NCI-H748 (cell line): ENCODE data around the gene SCUBE3.

Experiments
- DNase-seq: peaks from one replicate; lab custom pipeline; 2025; ENCODE audit not compliant: unreplicated experiment; lab: John Stamatoyannopoulos, UW

The SCUBE3 gene

DNA sequence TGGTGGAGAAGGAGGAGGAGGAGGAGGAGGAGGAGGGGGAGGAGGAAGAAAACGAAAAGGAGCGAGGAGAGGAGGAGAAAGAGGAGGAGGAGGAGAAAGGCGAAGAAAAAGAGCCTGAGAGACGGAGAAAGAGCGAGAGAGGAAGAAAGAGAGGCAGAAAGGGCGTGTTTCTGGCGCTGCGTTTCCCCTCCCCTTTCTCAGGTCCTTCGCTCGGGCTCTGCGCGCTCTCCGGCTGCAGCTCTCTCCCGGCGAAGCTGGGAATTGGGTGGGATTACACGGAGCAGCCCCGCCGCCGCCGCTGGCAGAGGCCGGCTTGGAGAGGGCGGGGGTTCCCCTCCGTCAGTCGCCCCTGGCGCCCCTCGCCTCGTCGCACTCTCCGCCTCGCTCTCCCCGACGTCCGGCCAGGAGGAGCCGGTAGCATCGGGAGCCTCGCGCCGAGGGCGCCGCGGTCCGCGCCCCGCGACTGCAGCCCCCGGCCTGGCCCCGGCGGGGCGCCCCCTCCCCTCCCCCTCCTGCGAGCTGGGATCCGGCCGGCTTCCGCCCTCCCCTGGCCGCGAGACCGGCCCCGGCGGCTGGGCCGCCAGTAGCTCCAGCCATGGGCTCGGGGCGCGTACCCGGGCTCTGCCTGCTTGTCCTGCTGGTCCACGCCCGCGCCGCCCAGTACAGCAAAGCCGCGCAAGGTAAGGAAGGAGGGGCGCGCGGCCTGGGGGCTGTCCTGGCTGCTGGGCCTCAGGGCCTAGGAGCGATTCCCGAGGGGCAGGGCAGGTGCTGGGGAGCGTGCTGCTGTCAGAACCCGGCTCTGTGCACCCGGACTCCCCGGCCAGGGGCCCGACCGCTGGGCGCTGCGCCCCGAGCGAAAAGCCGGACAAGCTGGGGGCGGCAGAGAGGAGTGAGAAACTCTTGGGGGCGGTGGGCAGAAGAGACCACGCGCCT is at the start of gene SCUBE3:
TSS of gene SCUBE3 (plus strand) at position 133 of the 933 bp plus-strand sequence. CDS start at position 596, 463 bp downstream.
- peak; percentile 77 for DNase-seq

DNA sequence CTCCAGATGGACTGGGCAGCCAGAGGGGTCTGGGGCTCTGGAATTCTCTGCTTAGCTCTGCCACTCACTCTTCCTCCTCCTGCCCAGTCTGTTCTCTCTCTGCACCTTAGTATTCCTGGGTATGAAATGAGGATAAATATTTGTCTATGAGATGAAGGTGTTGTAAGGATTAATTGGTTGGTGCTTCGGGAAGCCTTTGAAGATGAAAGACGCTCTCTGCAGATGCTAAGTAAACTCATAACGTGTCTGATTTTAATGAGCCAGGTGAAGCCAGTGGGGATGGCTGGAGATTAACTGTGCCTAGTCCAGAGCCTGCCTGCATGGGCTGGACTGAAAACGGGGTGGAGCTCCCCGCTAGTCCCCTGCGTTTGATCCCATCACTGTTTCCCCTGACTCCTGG is 49.5 kb upstream of the SCUBE3 start:
- no peak for DNase-seq

DNA sequence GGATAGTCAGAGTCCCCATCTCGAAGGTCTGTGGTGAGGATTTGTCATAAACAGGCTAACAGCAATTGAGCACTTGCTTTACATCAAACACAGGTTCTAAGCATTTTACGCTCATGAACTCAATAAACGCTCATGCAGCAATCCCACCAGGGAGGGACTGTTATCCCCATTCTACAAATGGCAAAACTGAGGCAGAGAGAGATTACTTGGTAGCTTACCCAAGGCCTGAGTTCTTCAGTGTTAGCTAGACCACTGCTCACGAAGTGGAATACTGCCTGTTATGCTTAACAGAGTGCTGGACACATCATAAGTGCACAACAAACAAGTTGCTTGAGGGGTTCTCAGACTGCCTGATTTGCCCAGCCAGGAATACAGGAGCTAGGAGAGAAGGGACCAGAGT is 48.9 kb upstream of the SCUBE3 start:
- DNase-seq = no peak

DNA sequence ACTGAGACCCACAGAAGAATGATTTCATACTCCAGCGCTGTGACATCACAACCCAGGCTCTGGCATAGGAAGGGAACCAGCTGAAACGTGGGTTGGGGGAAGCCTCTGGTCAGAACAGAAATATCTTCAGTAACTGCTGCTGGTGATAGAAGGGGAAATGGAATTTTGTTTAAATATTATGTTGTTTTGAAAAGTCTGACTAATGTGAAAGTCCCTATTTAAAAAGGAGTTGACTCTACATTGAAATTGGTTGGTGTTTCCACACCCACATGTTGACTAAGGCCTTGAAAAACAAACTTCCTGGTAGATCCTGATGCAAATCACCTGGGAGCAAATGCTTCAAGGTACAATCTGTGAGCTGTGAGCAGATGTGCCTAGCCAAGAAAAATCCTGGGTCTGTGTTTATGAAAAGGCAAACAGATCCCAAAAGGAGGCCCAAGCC is 48.1 kb upstream of the SCUBE3 start:
- DNase-seq = peak; percentile 22

DNA sequence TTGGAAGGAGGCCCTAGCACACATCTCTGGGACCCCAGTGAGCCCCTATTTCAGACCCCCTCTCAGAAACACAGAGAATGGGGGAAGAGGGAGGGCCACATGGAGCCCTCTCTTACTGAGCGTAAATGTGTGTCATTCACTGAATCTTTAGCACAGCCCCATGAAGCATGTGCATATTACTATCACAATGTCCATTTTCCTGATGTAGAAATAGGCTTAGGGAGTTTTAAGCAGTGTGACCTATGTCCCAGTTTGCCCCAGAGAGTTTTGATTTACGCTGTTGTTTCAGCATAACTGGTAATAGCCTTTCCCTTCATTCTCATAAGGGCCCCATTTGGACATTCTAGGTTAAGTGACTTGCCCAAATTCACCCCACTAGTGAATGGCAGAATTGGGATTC is 47.6 kb upstream of the SCUBE3 start:
- DNase-seq = no peak

DNA sequence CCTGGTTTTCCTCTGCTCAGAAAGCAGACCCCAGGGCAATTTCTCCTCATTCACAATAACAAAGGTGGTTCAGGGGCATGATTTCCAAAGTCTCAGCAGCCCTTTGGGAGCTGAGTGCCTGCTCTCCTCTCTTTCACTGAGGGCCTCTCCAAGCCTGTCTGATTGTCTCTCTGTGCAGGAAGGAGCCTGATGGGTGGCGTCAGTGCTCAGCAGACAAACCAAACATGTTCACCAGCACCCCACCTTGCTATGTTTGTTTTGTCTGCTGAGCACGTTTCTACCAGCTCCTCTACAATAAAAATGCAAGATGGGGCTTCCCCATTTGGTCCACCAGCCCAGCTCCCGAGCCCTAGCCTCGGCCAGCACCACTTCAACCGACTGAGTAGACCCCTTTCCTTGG is 47.2 kb upstream of the SCUBE3 start:
- peak; percentile 49 for DNase-seq

DNA sequence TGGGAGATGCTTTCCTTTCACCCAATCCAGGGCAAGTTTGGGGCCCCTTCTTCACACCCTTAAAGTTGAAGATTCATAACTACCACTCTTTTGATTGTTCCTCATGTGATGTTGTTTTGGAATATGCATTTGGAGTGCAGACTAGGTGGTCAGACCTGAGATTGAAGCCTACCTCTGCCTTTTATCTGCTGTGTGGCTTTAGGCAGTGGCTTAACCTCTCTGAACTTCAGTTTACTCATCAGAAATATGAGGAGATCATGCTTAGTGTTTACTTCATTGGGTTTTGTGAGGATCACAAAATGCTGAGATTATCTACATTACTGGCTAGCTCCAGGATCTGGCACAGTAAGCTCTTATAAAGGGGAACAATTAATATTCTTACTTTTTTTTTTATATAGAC is 46.3 kb upstream of the SCUBE3 start:
- no peak for DNase-seq

DNA sequence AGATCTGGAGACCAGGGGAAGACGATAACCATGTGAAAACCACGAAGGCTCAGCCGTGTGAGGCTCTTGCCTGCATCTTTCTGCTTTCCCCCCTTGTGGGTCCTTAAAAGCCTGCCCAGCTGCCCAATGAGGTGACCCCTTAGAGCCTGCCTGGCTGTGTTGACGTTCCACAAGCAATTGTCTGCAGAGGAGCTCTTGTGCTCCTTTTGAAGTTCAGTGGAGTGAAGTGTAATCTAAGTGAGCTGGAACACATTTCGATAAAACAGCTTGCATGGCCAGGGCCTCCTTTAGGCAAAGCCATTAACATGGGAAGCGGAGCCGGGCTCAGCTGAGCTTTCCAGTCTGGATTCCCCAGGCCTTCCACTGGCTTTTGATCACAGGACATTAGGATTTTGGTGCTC is 45.3 kb upstream of the SCUBE3 start:
- DNase-seq = no peak

DNA sequence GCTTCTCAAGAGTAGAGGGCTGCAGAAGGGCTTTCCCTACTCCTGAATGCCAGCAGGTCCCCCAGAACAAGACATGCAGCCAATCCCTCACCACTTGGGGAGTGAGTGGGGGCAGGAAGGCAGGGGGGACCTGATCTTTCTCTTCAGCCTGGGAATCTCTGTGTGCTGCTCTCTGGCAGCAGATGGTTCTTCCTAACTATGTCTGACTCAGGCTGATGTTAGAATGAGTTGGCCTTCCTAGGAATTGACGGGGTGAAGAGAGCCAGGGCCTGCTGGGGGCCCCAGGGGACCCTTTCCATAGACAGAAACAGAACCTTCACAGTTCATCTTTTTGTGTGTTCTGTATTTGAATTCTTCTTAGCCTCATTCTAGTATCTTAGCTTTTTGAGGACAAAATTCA is 43.6 kb upstream of the SCUBE3 start:
- no peak for DNase-seq

DNA sequence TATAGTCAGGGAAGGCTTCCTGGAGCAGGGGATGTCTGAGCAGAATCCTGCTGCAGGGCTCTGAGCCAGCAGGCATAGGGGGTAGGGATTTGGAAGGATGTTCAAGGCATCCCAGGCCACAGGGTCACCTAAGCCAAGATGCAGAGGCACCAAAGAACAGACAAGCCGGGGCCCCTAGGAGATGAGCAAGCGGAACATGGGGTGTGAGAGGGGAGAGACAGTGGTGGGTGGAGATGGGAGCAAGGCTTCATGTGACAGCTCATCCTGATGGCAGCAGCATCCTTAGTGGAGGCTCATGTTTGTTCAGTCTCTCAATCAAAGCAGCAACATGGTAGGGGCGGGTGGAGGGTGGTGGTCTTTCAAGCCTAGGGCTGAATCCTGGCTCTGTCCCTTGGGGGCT is 42.9 kb upstream of the SCUBE3 start:
- no peak for DNase-seq

DNA sequence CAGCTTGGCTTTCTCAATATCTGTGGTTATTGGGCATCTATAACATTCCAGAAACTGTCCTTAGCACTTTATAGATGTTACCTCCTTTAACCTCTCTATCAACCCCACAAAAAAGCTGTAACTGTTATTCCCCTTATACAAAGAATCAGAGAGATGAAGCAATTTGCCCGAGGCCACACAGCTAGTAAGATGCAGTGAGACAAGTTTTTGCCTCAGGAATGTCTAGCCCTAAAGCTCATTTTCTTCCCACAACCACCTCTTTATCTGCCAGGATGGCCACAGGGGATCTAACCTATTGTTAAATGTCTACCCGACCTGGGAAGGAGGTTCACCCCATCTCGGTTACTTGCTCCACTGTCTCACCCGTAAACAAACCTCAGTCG is 40.7 kb upstream of the SCUBE3 start:
- no peak for DNase-seq

DNA sequence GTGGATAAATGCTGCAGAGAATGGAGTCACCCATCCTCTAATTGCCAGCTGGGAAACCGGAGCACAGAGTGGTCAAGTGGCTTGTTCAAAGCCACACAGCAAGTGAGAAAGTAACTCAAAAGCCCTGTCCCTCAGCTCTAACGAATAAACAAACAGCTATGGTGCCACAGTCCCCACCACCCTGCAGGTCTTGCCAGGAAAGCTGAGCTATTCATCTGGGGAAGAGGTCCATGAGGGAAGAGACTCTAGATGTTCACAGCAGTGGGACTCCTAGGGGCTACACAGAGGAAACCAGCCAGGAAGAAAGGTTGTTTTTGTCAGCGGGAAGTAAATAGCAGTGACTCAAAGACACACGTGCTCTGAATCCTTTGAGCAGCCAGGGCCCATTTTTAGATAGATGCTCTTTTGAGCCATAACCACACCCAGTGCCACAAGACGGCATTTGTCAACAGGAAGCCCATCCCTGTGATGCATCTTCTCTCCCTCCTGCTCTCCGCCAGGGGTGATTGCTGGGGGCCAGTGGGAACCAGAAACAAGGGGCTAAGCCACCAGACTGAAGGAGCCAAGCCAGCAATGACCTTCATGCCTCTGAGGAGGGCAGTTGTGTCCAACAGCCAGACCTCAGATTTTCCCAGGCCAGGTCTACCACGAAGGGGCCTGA is 40.2 kb upstream of the SCUBE3 start:
- no peak for DNase-seq

DNA sequence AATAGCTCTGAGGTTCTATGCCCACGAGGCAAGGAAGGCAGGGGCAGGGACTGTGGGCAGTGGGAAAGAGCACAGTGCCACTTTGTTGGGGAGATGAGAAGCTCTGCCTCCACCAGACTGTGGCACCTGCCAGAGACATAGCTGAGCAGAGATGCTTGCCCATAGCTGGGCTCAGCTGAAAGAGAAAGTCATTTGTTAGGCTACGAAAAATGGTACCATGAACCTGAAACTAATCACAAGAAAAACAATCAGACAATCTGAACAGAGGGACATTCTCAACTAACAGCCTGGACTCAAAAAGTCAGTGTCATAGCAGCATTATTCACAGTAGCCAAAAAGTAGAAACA is 39.7 kb upstream of the SCUBE3 start:
- no peak for DNase-seq

DNA sequence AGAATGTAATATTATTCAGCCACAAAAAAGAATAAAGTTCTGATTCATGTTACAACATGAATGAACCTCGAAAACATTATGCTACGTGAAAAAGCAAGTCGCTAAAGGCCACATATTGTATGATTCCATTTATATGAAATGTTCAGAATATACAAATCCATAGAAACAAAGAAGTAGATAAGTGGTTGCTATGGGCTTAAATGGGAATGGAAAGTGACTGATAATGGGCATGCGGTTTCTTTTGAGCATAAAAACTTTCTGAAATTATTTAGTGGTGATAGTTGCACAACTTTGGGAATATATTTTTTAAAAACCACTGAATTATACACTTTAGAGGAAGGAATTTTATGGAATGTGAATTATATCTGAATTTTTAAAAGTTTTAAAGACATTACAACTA is 39.3 kb upstream of the SCUBE3 start:
- no peak for DNase-seq

DNA sequence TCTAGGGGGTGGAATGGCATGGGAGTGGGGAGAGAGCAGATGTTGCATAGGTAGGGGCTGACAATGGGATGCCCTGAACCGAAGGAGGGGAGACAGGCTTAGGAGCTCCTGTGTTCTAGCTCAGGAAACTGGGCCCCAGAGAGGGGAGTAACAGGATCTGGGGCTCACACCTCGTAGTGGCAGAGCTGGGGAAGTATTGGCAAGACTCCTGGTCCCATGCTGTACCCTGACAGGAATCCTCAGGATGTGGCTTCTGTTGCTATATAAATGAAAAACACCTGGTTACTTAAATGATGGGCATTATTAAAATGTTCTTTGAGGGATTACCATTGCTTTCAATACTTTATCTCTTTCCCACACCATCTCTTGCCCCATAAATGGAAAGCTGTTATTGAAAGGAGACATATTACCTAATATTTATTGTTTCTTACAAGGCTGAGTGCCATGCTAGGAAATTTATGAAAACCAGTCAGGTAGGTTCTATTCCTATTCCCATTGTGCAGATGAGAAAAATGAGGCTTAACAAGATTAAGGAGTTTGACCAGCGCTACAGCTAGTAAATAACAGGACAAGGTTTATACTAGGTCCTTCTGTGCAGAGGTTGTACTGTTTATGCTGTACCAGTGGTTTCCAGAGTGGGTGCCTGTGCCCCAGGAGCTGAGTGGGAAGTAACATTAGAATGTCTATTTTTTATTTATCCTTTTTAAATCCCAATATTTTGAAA is 37.3 kb upstream of the SCUBE3 start:
- no peak for DNase-seq

DNA sequence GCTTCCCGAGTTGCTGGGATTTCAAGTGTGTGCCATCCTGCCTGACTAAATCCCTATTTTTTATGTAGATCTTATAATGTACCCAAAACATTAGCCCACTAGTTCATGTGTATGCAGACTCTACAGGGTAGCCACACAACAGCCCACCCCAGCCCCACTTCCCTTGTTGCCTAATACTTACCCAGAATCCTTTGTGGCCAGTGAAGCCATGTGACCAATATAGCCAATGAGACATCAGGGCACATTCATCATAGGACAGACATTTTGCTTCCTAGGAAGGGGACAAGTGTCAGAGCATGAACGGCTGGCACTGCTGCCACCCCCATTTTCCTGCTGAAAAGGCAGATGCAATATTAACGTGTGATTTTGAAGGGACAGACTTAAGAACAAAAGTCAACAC is 36.6 kb upstream of the SCUBE3 start:
- no peak for DNase-seq

DNA sequence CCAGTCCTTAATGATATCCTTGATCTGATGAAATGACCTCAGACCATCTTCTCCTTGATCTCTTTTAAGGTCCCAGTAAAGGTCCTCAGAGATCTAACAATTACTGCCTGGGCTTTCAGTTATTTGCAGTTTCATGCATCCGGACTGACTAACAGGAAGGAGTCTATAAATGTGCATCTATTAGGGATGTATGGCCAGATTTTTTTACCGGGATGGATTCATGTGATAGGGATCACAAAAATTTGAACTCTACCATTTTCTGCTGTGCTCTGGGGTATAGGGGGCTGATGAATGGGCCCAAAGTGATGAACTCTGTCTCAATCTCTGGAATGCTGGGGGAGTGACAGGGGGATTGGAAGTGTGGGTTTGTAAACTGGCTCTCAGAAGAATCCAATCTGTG is 36.2 kb upstream of the SCUBE3 start:
- no peak for DNase-seq

DNA sequence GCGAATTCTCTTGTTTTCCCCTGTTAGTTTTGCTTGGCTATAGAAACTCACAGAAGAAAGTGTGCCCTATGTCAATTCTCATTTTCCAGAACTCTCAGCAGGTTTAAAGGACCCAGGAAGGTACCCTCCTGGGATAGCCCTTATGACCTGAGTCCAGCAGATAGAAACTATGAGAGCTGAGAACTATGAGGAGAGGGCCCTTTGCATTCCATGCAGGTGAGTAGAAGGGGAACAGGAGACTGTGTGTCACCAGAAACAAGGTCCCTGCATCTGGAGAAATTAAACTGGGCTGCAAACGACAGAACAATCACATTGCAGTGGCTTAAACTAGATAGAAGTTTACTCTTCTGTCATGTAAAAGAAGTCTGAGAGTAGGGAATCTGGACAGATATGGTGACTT is 35.7 kb upstream of the SCUBE3 start:
- no peak for DNase-seq

DNA sequence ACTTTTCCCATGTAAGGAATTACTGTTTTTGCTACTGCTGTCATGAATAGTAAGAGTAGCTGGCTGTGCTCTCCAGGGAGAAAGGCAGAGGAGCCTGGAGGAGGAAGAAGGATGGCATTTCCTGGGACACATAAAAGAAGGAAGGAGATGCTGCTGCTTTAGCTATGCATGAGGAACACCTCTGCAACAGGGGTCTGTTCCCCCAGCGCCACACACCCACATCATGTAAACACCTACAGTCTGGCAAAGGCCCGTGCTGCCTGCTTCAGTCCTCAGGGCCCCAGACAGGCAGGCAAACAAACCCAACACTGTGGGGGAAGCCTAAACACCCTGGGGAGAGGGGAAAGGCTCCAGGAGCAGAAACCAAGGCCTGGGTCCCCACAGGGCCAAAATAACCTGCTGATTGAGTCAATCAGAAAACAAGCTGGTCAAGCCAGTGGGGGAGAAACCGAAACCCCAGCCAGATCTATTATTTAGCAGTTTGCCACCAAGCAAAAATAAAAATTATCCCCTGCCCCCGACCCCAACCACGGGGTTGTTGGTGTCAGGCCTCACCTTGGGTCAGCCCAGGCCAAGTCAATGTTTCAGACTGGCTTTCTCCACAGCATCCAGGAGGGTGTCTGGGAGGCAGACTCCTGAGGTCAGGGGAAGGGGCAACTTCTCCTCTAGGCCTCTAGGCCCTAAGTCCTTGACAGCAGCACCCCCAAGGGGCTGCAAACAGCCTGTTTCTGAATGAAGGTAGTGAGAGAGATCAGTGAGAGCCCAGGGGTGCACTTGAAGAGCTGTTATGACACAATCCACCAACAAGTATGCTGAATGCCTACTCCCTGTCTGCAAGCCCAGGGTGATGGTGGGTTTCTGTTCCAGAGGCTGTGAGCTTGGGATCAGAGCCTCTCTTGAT is 34.6 kb upstream of the SCUBE3 start:
- DNase-seq = no peak

DNA sequence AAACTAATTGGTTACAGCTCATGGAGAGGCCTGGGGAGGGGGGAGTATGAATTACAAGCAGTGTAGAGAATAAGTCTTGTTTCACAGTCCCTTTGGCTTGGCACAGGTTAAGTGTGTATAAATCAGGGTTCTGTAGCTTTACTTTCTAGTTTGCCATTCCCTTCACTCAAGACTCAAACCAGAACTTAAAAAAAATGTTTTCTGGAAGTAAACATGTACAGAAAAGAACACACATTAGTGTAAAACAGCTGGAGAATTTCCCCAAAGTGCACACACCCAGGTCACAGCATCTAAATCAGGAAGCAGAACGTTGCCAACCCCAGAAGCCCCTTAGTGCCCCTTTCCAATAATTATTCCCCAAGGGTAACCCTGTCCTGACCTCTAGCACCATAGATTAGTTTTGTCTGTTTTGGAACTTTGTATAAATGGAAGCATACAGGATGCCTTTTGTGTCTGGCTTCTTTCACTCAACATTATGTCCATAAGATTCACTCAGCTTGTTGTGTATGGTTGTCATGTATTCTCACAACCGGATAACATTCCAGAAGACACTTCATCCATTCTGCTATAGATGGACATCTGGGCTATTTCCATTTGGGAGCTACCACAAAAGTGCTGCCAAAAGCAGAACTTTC is 33.7 kb upstream of the SCUBE3 start:
- no peak for DNase-seq
